K562 (cell line): ENCODE results near the gene ITPRIP. TPM values are rescaled to one million over a fixed set of nuclear protein-coding genes. Genes with fewer than 3 reads are reported as not detected.

Source experiments
- ATAC-seq: fragments of 200-7000 bp; cut with Tn5 transposase; 3 replicates; pipeline ENCODE4 v1.9.1; 2020; ENCODE audit warnings: moderate library complexity
- BruUV-seq: library from RNA; stranded (reverse); fragments of 400-500 nt; replicated peaks from 2 replicates; lab custom pipeline; 2021; lab: Mats Ljungman, UMichigan
- CTCF ChIA-PET: fragments of 300-600 bp; formaldehyde crosslinking; extraction: SDS; loops from one replicate; lab custom pipeline; 2021; ENCODE audit warnings: low intra/inter-chr PET ratio; lab: Yijun Ruan, JAX
- POLR2A ChIA-PET: fragments of 300-600, 350-650 bp; sonication (Branson Sonifier 250); formaldehyde crosslinking; extraction: SDS; loops from one replicate; lab custom pipeline; 2021; ENCODE audit warnings: antibody characterized with exemption, inconsistent platforms; lab: Yijun Ruan, JAX
- DNase-seq, 4 experiments: peaks; one replicate each; pipeline versions ENCODE4 v3.0.0 to v3.0.0-alpha.2; 2011 to 2018; ENCODE audit warnings: low spot score in 3 of 4, mixed read lengths in 3 of 4; ENCODE audit errors: extremely low read depth in 1 of 4
- FAIRE-seq: peaks from 2 replicates; lab custom pipeline; 2011; peaks lifted over from hg19 to GRCh38; lab: Jason Lieb, UNC
- H2AFZ ChIP-seq: 2 replicates; pipeline ENCODE4 v1.6.0; 2011; ENCODE audit warnings: low read depth, low read length, control low read depth, inconsistent platforms
- H3K27ac ChIP-seq: fragments of 200-600 bp; 3 replicates; pipeline ENCODE4 v1.8.0; 2011; ENCODE audit warnings: low read depth, mild to moderate bottlenecking, control low read depth, inconsistent platforms, low read length, moderate library complexity, mixed read lengths; ENCODE audit errors: extremely low read depth
- H3K27me3 ChIP-seq, 2 experiments: fragments of 300-600 bp in 1 of 2; 2 replicates in 1 of 2; 3 replicates in 1 of 2; pipeline versions ENCODE4 v1.6.0 to v1.8.0; 2011; ENCODE audit warnings: inconsistent platforms in 2 of 2, low read length in 2 of 2, mild to moderate bottlenecking in 1 of 2, mixed read lengths in 1 of 2, moderate library complexity in 1 of 2; ENCODE audit not compliant: control insufficient read depth in 2 of 2, insufficient read depth in 2 of 2
- H3K36me3 ChIP-seq: fragments of 300-600 bp; 3 replicates; pipeline ENCODE4 v1.8.0; 2011; ENCODE audit warnings: mild to moderate bottlenecking, low read length, inconsistent platforms; ENCODE audit not compliant: control insufficient read depth, insufficient read depth
- H3K4me1 ChIP-seq, 2 experiments: fragments of 200-600 bp in 1 of 2; replicated peaks in 1 of 2; 2 replicates in 1 of 2; 3 replicates in 1 of 2; pipeline versions ENCODE4 v1.5.1 to v1.8.0; 2011; ENCODE audit warnings: inconsistent platforms in 2 of 2, low read length in 2 of 2, mild to moderate bottlenecking in 1 of 2, mixed read lengths in 1 of 2, moderate library complexity in 1 of 2; ENCODE audit not compliant: control insufficient read depth in 2 of 2, insufficient read depth in 2 of 2
- H3K4me2 ChIP-seq: 2 replicates; pipeline ENCODE4 v1.6.1; 2011; ENCODE audit warnings: low read length, control low read depth, inconsistent platforms, mixed read lengths; ENCODE audit not compliant: insufficient read depth
- H3K4me3 ChIP-seq: fragments of 200-600 bp; sonication (generic), shearing (Covaris generic); 2 replicates; pipeline ENCODE4 v1.5.1; 2016; ENCODE audit warnings: control low read depth, inconsistent platforms
- H3K79me2 ChIP-seq: fragments of 200-600 bp; 3 replicates; pipeline ENCODE4 v1.8.0; 2011; ENCODE audit warnings: low read length, inconsistent platforms; ENCODE audit not compliant: control insufficient read depth, insufficient read depth
- H3K9ac ChIP-seq, 2 experiments: 2 replicates each; pipeline versions ENCODE4 v1.6.0 to v1.6.1; 2011; ENCODE audit warnings: low read depth in 2 of 2, low read length in 2 of 2, control low read depth in 1 of 2, inconsistent platforms in 1 of 2, mild to moderate bottlenecking in 1 of 2, mixed read lengths in 1 of 2; ENCODE audit not compliant: insufficient read depth in 1 of 2
- H3K9me1 ChIP-seq: one replicate; pipeline ENCODE4 v1.6.0; 2011; ENCODE audit warnings: inconsistent platforms, mild to moderate bottlenecking, low read length, moderate library complexity; ENCODE audit not compliant: control insufficient read depth, insufficient read depth
- H3K9me3 ChIP-seq: replicated peaks from 2 replicates; pipeline ENCODE4 v1.5.1; 2011; ENCODE audit warnings: low read depth, low read length, inconsistent platforms; ENCODE audit not compliant: control insufficient read depth, insufficient read depth
- H4K20me1 ChIP-seq: replicated peaks from 2 replicates; pipeline ENCODE4 v1.6.1; 2011; ENCODE audit warnings: low read length, inconsistent platforms, mixed read lengths; ENCODE audit not compliant: control insufficient read depth, insufficient read depth
- ARID1B ChIP-seq: fragments of 450-650 bp; IDR thresholded peaks from 2 replicates; pipeline ENCODE4 v1.6.1; 2016; ENCODE audit warnings: antibody characterized with exemption, mild to moderate bottlenecking, inconsistent platforms
- ATF1 ChIP-seq, 2 experiments: fragments of 450-650 bp in 1 of 2; IDR thresholded peaks; 2 replicates each; pipeline ENCODE4 v1.6.1; 2016; ENCODE audit warnings: missing compliant biosample characterization in 1 of 2, missing genetic modification characterization in 1 of 2
- ETV6 ChIP-seq, 3 experiments: fragments of 150-350 bp in 1 of 3; sonication (generic) in 1 of 3; formaldehyde crosslinking in 1 of 3; IDR thresholded peaks; 2 replicates each; pipeline versions ENCODE4 v1.6.1 to v1.8.0; 2014 to 2022; ENCODE audit warnings: borderline replicate concordance in 2 of 3, low read depth in 2 of 3, antibody characterized with exemption in 1 of 3, low read length in 1 of 3, mild to moderate bottlenecking in 1 of 3, missing genetic modification reagents in 1 of 3
- ILK ChIP-seq: fragments of 450-650 bp; IDR thresholded peaks from 2 replicates; pipeline ENCODE4 v1.6.1; 2016; ENCODE audit warnings: missing genetic modification characterization, low read depth, mild to moderate bottlenecking, missing compliant biosample characterization, moderate library complexity, borderline replicate concordance
- SNIP1 ChIP-seq: fragments of 450-650 bp; IDR thresholded peaks from 2 replicates; pipeline ENCODE4 v1.7.1; 2017; ENCODE audit warnings: low read depth, mild to moderate bottlenecking
- ZNF143 ChIP-seq: sonication (generic); formaldehyde crosslinking; IDR thresholded peaks from 2 replicates; pipeline ENCODE4 v1.9.0; 2022; ENCODE audit warnings: mild to moderate bottlenecking, missing genetic modification reagents
- ZNF384 ChIP-seq: IDR thresholded peaks from 2 replicates; pipeline ENCODE4 v1.6.1; 2012; ENCODE audit warnings: low read depth, low read length, improper control_type of control experiment
- WGBS: fragments of 100-300 bp; shearing (Covaris generic); methylation state at CpG from one replicate; pipeline ENCODE4 v1.1.6; 2016; ENCODE audit warnings: low coverage, mixed read lengths; ENCODE audit not compliant: insufficient coverage; ENCODE audit errors: missing lambda C conversion rate; 5-methylcytosine and 5-hydroxymethylcytosine counted together
- in situ Hi-C: fragments of 300-500 bp; cut with MboI; formaldehyde crosslinking; loops from 4 replicates; pipeline ENCODE4 v1.15.0; 2018; ENCODE audit warnings: inconsistent platforms, mixed read lengths
- intact Hi-C: fragments of 100-400 bp; cut with micrococcal nuclease; formaldehyde crosslinking; loops from 2 replicates; pipeline ENCODE4 v1.14.2; 2022
- polyA plus RNA-seq, 8 experiments: library from polyadenylated mRNA; depleted of rRNA in 4 of 8; stranded (reverse) in 5 of 8; unstranded in 3 of 8; fragments of >200 nt; fragmentation: Nextera tagmentation in 2 of 8; fragmentation: Illumina TruSeq in 1 of 8; extraction: Ambion mirVana in 2 of 8; extraction: Trizol in 1 of 8; gene quantifications; 2 replicates each; pipeline versions ENCODE4 v1.2.1 to v1.2.3, GENCODE V29; 2011 to 2014; ENCODE audit warnings: inconsistent platforms in 1 of 8, missing spikeins in 1 of 8
- total RNA-seq, 7 experiments: library from RNA; depleted of rRNA in 6 of 7; stranded (reverse); fragments of >200 nt in 6 of 7; fragmentation: Illumina TruSeq in 2 of 7; extraction: Trizol in 2 of 7; gene quantifications; 2 replicates each; pipeline versions ENCODE4 v1.2.1 to v1.2.3, GENCODE V29; 2011 to 2021; ENCODE audit warnings: low replicate concordance in 1 of 7
- TF ChIP-seq, protein P1 (sequence below): fragments of 150-350 bp; conservative IDR thresholded peaks from 2 replicates; pipeline ENCODE4 v1.6.1; 2014; ENCODE audit warnings: low read length

ITPRIP gene
- total and polyA plus RNA-seq, 9 of the 15 experiments (the other 6 are each of a cell fraction or from before 2014, with no cell fraction given) = 4.4 to 28.5 (median 10.9) TPM

DNA sequence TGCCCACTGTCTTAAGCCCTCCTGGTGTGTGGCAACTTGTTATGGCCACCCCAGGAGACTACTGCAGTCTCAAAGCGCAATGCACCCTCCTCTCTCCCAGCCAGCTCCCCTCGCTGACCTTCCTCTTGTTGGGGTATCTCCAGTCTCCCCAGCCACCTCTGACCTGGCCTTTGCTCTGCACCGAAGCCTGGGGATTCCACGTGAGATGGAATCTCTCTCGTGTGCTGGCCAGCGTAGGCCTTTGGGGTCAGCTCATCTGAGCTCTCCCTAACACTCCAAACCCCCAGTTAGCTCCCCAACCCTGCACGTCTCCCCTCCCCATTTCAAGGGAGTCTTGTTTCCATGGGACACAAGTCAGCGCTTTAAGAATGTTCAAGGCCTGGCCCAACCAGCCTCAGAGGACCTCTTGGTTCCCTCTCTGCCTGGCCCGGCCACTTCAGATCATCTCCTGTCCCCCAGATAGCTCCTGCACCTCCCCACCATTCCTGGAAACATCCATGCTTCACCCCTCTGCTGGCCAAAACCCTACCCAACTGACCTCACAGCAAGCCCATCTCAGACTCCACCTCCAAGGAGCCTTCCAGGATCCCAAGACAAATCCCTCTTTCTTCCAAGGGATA, 11.2 kb downstream of the ITPRIP start:
- CTCF ChIA-PET = no interaction called here
- no peak for FAIRE-seq

More for the DNA sequence above, 11.2 kb downstream of the ITPRIP start:
- Histone ChIP-seq H3K36me3 (peaks cover 75% of the 10 kb centered on the region), H3K27me3 (no peaks in the 10 kb centered on the region), H3K27ac (no peak overlapping the region), H2AFZ (no peak overlapping the region), H3K9me3 (no peaks in the 10 kb centered on the region), H4K20me1 (peaks cover 76% of the 10 kb centered on the region), H3K4me2 (no peak overlapping the region), H3K4me1 (peaks cover 43 to 49% of the 10 kb centered on the region in 2 experiments), H3K4me3 (no peak overlapping the region), H3K9me1 (peaks cover 24% of the 10 kb centered on the region), H3K79me2 (peaks cover 100% of the 10 kb centered on the region), H3K9ac (peak overlapping the region in 1 of 2 experiments; percentile 79; a peak in 1 of 4 replicates)
- no TSS peak for BruUV-seq
- WGBS = 50% methylated on average over 4 of the region's 9 CpGs
- DNase-seq (no peak), ATAC-seq (no peak)
- intact Hi-C loops (no loop called here), in situ Hi-C loops (no loop called here)
- no peak for TF ChIP-seq ARID1B
- TF ChIP-seq, protein P1, sequence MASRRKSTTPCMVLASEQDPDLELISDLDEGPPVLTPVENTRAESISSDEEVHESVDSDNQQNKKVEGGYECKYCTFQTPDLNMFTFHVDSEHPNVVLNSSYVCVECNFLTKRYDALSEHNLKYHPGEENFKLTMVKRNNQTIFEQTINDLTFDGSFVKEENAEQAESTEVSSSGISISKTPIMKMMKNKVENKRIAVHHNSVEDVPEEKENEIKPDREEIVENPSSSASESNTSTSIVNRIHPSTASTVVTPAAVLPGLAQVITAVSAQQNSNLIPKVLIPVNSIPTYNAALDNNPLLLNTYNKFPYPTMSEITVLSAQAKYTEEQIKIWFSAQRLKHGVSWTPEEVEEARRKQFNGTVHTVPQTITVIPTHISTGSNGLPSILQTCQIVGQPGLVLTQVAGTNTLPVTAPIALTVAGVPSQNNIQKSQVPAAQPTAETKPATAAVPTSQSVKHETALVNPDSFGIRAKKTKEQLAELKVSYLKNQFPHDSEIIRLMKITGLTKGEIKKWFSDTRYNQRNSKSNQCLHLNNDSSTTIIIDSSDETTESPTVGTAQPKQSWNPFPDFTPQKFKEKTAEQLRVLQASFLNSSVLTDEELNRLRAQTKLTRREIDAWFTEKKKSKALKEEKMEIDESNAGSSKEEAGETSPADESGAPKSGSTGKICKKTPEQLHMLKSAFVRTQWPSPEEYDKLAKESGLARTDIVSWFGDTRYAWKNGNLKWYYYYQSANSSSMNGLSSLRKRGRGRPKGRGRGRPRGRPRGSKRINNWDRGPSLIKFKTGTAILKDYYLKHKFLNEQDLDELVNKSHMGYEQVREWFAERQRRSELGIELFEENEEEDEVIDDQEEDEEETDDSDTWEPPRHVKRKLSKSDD = no peak
- no peak for TF ChIP-seq ETV6 (IDR thresholded peaks at IDR 0.05; ENCODE audit: borderline replicate concordance in 1 of 2, low read depth in 2 of 2, low read length in 1 of 2)
- no peak for TF ChIP-seq ETV6 (CRISPR knock-in tag; IDR thresholded peaks at IDR 0.05; ENCODE audit: borderline replicate concordance)
- no peak for TF ChIP-seq ATF1 (CRISPR knock-in tag; IDR thresholded peaks at IDR 0.05)
- no peak for TF ChIP-seq ATF1 (tag; IDR thresholded peaks at IDR 0.05)
- no peak for TF ChIP-seq ILK
- TF ChIP-seq SNIP1 = no peak
- no peak for TF ChIP-seq ZNF143 (CRISPR knock-in tag)
- TF ChIP-seq ZNF384 = no peak
- POLR2A ChIA-PET = interaction anchor here (0.6 to 1.1 kb wide), 5 partner anchors 9 to 405 kb away, joined by 3 to 4 read pairs (median 3); no protein-coding TSS in a partner anchor
